GM21526 (cell line): ENCODE data around the gene ARHGEF2.

Source experiments
- ATAC-seq: cut with Tn5 transposase; IDR thresholded peaks from one replicate; pipeline ENCODE4 v1.9.1; 2021; ENCODE audit warnings: moderate library complexity; ENCODE audit not compliant: unreplicated experiment, low FRiP score

ARHGEF2 gene

GRCh38 chr1:155973723-155974122, 4.6 kb downstream of the ARHGEF2 start:
- no peak for ATAC-seq

DNA sequence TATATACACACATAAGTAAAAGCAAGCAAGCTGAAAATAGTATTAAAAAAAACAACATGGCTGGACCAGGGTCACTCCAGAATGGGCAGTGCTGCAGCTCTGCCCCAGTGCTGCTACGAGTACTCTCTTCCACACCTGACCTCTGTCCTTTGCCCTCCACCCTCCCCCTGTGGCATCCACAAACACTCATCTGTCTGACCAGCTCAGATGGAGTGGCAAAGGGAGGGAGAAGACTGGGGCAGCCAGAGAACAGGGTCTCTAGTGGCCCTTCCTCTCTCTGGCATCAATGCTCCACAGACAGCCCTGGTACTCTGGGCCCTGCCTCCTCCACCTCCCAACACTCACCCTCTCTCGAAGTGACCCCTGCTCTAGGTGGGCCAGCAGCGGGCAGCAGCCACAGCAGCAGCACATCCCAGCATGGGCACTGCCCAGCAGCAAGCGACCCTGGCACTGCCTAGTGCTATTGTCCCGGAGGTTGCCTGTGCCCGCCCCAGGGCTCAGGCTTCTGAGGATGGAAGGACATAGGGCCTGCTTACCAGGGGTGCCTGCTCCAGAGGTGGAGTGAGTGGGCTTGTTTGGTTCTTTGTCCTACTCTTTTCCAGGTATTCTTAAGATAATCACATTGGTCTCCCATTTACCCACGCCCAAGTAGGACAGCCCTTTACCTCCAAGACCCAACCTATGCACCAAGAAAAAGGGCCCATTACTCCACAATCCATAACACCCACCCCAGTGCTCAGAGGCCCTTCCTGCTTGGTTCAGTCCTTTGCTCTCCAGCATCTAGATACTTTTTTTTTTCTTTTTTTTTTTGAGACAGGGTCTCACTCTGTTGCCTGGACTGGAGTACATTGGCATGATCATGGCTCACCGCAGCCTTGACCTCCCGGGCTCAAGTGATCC, 6.2 kb downstream of the ARHGEF2 start:
- ATAC-seq, result no peak

DNA sequence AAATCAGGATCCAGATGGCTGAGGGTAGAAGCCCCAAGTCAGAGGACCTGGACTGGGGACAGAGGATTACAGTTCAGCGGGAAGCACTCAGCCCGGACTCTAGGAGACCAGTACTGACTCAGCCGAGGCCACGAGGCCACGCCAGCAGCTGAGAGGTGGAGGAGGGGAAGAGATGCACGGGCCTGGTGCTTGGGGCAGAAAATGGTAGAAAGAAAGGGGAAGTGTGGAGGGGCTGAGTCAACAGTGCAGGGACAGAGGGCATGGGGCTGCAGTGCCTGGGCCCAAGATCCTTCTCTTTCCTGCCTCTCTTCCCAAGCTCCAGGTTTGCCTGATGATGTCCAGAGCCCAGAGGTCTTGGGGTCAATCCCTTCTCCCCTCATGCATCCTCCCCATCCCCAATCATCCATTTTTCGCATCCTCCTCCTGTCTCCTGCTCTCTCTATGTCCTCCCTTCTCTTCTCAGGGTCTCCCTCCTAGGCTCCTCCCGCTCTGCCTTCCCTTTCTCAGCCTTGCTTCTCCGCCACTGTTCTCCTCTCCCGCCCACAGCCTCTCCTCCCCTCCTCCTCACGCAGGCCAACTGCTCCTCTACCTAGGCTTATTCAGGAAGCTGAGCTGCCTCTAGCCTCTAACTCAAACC, 7.7 kb downstream of the ARHGEF2 start:
- ATAC-seq, result peak; percentile 43

GRCh38 chr1:155969377-155969791, 9.0 kb downstream of the ARHGEF2 start:
- no peak for ATAC-seq

GRCh38 chr1:155968670-155969069, 9.7 kb downstream of the ARHGEF2 start:
- ATAC-seq, result no peak

DNA sequence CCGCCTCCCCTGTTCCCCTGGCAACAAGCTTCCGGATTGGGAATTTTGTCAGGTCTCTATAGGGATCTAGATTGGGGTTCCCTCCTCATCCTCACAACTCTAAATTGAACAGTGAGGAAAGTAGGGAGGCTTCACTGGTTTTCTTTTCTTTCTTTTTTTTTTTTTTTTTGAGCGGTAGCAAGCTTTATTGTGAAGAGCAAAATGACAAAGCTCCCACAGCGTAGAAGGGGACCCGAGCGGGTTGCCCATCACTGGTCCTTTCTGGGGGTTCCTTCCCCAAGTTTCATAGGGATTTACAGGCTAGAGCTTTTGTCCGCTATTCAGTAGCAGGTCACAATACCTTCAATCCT, 10.3 kb downstream of the ARHGEF2 start:
- ATAC-seq, result no peak

GRCh38 chr1:155967341-155968050, 10.9 kb downstream of the ARHGEF2 start:
- ATAC-seq, result no peak

GRCh38 chr1:155966750-155967149, 11.6 kb downstream of the ARHGEF2 start:
- ATAC-seq, result no peak

DNA sequence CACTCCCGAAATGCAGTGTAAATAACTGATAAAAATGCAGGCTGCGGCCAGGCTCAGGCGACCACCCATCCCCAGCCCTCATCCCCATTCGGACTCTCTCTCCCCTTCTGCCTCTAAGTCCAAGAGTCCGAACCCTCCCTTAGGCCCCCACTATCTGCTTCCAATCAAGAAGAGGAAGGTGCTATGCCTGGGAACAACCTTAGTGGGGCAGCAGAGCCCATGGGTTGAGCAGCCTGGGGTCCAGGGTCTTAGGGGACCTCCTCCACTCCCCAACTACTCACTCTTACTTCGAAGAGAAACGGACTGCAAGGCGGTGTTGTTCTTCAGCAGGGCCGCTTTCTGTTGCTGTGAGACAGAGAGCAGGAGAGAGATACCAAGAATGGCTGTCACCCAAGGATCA, 12.2 kb downstream of the ARHGEF2 start:
- ATAC-seq, result no peak

DNA sequence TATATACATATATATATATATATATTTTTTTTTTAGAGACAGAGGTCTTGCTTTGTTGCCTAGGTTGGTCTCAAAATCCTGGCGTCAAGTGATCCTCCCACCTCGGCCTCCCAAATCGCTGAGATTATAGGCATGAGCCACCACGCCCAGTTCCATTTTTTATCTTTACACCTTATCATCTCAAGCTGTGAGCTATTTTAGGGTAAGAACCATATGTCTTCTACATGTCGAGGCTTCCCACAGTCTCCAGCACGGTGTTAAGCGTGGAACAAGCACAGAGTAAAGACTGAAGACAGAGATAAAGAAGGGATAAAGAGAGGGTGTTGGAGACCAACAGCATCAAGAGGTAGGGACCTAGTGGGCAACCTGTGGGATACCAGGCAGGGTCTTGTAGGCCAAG, 14.2 kb downstream of the ARHGEF2 start:
- no peak for ATAC-seq

- ATAC-seq, result no peak
These were observed 15.6 kb downstream of the ARHGEF2 start for GRCh38 chr1:155962599-155963211.

GRCh38 chr1:155961937-155962336, 16.4 kb downstream of the ARHGEF2 start:
- ATAC-seq, result no peak

DNA sequence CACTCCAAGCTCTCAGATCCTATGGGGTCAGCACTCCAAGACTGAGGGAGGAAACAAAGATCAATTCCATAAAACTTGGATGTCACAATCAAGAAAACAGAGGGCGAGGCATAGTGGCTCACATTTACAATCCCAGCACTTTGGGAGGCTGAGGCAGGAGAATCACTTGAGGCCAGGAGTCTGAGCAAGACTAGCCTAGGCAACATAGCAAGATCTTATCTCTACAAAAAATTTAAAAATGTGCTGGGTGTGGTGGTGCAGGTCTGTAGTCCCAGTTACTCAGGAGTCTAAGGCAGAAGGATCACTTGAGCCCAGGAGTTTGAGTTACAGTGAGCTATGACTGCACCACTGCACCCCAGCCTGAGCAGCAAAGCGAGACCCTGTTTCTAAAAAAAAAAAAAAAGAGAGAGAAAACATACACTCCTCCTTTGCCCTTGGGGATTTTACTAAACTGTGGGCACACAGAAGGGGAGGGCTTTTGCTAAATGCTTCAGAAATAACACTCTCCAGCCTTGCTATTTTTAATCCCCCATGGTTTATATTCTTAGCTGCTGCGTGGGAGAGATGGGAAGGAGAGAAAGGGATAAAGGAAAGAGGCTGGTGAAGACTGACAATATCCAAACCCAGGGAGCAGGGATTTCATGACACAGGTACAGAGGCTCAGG, 18.1 kb downstream of the ARHGEF2 start:
- no peak for ATAC-seq

DNA sequence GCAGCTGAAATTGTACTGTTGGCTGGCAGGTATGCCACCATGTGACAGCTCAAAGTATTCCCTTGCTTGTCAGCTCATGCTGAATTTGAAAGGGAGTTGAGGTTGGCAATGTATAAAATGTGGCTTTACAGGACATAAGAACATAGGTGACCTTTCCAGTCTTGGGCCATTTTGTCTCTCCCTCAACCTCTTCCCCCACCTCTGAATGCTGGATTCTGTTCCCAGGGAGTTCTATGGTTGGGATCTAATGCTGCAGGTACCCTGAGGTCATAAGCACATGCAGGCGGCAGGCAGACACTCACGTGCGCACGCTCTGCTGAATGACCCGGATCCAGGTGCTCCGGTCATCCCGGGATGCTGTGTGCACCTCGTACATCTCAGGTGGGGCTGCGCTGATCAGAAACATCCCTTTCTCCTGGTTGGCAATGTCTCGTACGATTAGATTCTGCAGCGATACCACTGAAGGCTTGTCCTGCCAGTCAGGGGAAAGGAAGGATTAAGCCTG, 20.9 kb downstream of the ARHGEF2 start:
- ATAC-seq, result no peak

DNA sequence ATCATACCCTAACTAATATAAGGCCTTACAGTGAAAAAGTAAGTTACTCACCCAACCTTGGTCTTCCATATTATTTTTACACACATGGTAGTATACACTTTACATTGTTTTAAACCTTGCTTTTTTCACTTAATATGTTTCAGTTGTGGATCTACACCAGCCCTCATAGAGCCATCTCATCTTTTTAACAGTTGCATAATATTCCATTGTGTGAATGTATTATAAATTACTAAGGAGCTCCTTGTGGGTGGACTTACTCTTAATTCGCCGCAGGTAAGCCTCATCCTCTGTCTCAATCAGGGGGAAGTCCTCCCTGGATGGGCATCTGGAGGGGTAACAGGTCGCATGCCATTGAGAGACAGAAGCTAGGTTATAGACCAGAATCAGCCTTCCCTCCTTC, 23.7 kb downstream of the ARHGEF2 start:
- no peak for ATAC-seq

DNA sequence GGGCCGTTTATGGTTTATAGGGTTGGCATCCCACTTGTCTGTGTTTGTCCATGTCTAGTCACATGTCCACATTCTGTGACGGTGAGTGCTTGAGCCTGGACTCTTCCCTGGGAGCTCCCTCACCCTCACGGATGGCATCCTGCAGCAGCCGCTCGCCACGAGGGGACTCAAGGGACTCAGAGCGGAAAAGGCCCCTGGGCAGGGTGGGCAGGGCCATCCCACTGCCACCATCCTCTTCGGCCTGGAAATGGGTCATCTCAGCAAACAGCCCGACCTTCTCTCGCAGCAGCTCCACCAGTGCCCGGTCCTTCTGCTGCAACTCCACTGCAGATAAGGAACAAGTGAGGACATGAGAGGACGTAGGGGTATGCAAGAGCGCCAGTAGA, 25.8 kb downstream of the ARHGEF2 start:
- ATAC-seq, result no peak

DNA sequence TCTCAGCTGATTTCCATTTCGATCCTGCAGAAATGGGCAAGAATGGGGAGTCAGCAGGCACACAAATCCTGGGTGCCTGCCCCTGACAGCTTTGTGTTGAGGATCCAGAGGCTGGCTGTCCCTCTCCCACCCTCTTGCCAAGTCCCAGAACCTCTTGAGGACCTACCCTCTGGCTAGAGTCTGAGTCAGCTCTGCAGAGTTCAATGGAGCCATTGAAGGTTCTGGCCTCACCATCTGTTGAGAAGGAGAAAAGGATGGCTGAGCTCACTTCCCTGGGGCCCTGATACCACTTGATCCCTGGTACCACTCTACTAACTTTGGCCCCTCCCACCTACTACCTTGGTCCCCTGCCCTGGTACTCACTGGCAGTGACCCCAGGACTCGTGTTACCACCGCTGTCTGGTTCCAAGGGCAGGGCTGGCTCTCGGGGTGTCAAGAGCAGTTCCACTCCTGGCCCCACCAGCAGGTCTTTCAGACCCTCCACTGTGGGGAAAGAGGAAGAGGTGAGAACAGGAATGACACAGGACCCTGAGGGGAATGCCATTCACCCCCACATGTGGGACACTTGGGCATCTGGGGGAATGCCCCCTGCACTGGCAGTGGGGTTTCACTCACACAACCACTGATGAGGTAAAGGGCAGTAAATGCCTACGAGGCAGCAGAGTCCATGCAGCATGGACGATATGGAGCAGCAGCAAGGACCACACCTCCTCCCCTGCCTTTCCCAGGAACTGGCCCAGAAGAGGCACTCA, 26.4 kb downstream of the ARHGEF2 start:
- no peak for ATAC-seq

DNA sequence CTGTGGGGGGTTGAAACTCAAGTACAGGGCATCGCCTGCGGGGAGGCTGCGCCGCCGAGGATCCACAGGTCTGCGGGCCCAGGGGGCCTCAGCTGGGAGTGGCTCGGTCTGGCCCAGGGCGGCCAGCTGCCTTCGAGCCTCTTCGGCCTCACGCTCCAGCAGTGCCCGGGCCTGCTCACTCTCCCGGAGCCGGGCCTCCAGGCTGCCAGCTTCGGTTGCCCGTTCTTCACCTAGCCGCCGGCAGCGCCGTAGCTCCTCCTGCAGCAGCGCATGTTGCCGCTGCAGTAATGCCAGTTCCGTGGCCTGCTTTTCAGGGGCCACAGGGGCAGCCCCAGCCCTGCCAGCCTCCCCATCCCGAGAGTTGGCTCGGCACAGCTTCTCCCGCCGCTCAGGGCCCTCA, 27.5 kb downstream of the ARHGEF2 start:
- no peak for ATAC-seq

GRCh38 chr1:155947741-155948140, 30.6 kb downstream of the ARHGEF2 start:
- ATAC-seq, result no peak

DNA sequence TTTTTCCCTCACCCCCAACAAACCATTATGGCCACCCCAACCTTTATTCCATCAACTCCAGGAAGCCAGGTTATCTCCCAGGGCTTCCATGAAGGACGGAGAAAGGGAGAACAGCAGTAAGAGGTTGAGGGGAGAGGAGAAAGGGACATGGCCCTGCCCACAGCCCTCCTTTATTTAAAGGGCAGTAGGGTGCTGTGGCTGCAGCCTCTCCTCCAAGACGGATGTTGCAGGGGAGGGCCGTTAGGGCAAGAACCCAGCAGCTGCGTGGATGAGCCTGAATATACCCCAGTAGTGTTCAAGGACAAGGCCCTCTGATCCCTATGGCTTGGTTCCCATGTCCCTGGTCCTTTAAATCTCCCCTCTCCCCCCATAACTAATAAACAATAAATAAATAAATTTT, 31.1 kb downstream of the ARHGEF2 start:
- ATAC-seq, result no peak
